NCI-H2081 treated with DMSO at 0.1 percent for 48 hours (cell line): ENCODE measurements around the gene ATR.

Source experiments
- DNase-seq: peaks from one replicate; lab custom pipeline; 2025; lab: John Stamatoyannopoulos, UW

Gene ATR

GRCh38 chr3:142523921-142524566 lies 54.5 kb downstream of the ATR start:
- no peak for DNase-seq

DNA sequence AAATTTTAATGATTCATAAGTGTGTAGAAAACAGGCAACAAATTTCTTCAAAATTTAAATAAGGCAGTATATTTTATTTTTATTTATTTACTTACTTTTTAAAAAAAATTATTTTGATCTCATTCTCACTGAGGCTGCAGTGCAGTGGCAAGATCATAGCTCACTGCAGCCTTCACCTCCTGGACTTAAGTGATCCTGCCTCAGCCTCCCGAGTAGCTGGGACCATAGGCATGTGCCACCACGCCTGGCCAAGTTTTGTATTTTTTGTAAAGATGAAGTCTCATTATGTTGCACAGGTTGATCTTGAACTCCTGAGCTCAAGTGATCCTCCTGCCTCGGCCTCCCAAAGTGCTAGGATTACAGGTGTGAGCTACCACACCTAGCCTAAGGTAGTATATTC lies 69.5 kb downstream of the ATR start:
- no peak for DNase-seq

- DNase-seq, result no peak
Measured at GRCh38 chr3:142507241-142507640, 71.3 kb downstream of the ATR start.

- DNase-seq, result no peak
Measured at GRCh38 chr3:142502187-142502985, 76.1 kb downstream of the ATR start.

- DNase-seq, result no peak
Measured at GRCh38 chr3:142501004-142501926, 77.3 kb downstream of the ATR start.

GRCh38 chr3:142500211-142500610 lies 78.3 kb downstream of the ATR start:
- no peak for DNase-seq

DNA sequence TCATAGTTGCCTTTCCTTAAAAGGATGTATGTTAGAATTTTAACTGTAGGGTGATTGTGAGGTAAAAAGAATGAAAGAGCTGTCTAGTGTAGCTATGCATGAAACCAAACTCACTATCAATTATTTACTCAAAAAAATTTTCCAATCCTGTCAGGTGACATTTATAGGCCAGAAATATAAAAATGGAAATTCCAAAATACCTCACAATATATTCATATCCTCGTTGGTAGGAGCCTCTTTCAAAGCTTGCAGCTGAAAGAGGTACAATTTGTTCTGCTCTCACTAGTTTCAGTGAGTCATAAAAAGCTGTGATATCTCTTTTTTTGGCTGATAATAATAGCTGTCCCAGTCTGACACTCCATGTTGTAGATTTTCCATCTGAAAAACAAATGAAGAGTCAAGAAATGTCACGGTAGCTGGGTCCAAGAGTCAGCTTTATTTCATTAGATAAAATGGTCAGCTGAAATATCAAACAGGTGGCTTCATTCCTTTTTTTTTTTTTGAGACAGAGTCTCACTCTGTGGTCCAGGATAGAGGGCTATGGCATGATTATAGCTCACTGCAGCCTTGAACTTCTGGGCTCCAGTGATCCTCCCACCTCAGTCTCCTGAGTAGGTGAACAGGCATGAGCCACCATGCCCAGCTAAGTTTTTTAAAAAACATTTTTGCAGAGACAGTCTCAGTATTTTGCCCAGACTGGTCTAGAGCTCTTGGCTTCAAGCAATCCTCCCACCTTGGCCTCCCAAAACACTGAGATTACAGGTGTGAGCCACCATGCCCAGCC lies 79.9 kb downstream of the ATR start:
- DNase-seq, result no peak

DNA sequence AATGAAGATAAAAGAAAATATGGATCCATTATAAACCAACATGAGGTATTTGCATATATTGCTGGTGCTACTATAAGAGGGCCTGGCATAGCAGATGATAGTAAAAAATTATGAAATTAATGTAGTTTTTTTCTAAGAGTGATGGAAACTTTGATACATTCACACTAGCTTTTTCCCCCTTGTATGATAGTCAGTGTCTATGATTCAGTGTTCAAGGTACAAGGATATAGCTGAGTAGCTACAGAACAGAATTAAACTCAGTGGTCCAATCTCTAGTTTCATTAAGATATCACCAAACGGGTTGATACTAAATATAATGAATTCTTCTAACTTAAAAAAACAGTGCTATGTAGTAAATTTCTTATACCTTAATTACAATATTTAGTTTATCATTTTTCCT lies 80.8 kb downstream of the ATR start:
- no peak for DNase-seq

DNA sequence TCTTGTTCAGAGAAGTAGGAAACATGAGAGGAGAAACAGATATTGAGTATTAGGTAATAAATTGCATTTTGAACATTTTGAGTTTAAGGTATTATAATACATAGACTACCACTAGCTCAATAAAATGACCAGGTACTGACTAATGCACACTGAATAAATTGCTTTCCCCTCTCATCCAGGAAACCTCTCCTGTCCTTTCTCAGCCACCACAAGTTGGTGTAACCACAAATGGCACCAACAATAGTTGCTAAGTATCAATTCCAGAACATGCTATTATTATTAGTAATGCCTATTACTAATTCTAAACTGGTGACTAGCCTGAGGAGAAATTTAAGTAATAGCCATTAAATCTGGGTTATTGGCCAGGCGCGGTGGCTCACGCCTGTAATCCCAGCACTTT lies 83.4 kb downstream of the ATR start:
- DNase-seq, result no peak

DNA sequence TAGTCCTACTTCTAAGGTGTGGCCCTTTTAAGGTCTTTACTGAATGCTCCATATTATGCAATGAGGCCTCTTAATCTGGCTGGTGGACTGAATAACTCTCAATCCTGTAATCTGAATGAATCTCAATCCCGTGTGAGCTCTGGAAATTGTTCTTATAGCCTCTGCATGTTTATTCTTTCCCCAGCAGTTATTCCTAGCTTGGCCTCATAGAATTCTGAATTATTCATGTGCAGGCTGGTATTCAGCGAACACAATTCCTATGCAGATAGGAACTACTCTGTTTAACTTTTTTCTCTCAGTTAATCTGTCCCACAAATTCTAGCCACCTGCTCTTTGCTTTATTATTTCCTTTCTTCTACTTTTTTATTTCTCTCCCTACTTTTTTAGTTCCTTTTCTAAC lies 86.3 kb downstream of the ATR start:
- no peak for DNase-seq

DNA sequence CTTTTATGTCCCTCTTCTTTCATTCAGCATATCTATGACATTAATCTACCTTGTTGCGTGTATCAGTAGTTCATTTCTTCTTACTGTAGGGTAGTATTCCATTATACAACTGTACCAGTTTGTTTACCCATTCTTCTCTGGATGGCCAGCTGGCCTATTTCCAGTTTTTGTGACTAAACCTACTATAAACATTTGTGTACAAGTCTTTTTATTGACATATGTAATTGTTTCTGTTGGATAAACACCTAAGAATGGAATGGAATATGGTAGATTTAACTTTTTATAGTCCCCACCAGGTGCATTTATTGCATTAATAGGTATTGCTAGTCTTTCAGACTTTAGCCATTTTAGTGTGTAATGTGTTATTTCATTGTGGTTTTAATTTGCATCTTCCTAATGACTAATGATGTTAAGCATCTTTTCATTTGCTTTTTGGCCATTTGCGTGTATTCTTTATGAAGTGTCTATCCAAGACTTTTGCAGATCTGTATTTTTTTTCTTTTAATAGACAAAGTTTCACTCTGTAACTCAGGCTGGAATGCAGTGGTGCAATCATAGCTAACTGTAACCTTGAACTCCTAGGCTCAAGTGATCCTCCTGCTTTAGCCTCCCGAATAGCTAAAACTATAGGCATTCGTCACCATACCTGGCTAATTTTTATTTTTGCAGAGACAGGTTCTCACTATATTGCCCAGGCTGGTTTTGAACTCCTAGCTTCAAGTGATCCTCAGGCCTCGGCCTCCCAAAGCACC lies 88.8 kb downstream of the ATR start:
- no peak for DNase-seq

DNA sequence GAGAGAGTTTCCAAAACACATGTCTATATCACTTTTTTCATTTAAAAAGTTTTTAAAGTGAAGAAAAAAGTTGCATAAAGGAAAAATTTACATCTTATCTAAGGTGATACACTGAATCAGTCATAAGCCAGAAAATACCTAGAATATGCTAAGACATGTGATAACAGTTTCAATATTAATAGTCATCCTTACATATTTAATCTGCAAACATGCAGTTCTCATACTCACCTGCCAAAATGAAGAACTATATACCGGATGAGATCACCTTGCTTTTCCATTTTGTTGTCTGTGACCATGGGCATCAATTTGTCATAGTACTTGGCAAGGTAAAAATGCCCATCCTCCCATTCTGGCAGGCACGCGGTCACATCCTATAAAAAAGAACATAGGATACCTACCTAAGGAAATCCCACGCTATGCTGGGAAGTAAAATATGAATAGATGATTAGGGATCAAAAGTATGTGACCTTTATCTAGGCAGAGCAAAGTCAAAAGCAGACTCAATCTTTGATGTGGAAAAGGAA lies 93.6 kb downstream of the ATR start:
- no peak for DNase-seq

- no peak for DNase-seq
Measured at GRCh38 chr3:142481196-142481595, 97.3 kb downstream of the ATR start.

DNA sequence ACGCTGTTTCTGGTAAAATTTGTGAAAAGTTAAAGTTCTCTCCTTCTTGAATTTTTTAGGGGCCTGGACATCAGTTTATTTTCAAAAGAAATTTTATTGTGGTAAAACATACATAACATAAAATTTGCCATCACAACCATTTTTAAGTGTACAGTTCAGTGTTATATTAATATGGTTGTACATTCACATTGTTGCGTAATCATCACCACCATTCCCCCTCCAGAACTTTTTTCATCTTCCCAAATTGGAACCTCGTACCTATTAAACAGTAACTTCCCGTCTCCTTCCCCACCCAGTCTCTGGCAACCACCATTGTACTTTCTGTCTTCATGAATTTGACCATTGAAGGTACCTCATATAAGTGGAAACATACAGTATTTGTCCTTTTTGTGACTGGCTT lies 107.7 kb downstream of the ATR start:
- DNase-seq, result no peak

- no peak for DNase-seq
Measured at GRCh38 chr3:142468456-142468855, 110.1 kb downstream of the ATR start.

GRCh38 chr3:142467768-142468167 lies 110.8 kb downstream of the ATR start:
- DNase-seq, result no peak

DNA sequence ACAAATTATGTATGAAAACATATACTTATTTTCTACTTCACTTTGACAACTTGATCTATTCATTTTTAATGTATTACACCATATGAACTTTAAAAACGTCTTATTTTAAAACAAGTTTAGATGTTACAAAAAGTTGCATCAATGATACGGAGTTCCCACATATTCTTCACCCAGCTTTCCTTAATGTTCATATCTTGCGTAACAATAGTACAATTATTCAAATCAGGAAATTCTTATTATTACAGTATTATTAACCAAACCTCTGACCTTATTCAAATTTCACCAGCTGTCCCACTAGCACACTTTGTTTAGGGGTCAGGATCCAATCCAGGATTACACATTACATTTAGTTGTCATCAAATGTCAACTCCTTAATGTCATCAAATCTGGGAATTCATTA lies 117.8 kb downstream of the ATR start:
- DNase-seq, result no peak

- DNase-seq, result no peak
Measured at GRCh38 chr3:142459929-142460328, 118.6 kb downstream of the ATR start.

DNA sequence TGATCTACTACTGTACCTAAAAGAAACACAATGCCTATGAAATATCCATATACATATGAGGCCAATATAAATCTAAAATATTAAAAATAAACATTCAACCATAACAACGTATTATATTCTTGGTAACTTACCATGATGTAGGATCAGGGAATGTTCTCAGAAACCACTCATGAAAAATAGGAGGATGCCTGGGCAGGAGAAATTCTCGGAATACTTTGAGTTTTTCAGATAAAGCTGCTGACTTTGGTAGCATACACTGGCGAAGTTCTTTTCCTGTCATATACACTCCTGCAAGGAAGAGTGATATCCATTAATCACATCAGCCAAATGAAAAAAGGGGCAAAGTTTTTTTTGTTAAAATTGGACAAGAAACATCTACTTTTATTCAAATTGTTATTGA lies 119.4 kb downstream of the ATR start:
- no peak for DNase-seq

DNA sequence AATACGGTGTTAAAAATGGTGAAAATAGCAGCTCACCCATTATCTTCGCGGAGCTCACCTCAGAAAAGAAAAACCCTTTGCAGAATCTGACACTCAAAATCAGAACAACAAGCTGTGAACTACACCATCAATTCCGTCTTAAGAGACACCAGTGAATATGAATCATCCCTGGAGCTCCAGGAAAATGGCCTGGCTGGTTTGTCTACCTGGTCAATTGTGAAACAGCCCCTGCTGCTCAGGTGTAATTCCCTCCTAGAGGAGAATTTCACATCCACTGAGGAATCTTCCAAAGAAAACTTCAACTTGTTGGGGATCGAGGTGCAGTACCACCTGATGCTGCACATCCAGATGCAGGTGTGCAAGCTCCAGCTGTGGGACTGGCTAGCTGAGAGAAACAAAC lies 127.7 kb downstream of the ATR start:
- DNase-seq, result no peak

DNA sequence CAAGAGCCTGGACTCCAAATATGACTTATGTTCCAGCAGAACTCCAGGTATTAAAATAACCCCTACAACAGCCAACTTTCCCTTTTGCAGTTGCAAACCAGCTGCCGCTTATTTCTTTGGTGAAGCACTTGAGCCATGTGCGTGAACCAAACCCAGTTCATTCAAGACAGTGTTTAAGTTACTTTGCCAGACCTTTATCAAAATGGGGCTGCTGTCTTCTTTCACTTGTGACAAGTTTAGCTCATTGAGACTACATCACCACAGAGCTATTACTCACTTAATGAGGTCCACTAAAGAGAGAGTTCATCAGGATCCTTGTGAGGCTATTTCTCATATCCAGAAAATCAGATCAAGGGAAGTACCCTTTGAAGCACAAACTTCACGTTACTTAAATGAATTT lies 128.3 kb downstream of the ATR start:
- DNase-seq, result no peak
